ENCODE measurements around the gene BTRC. TPM values are rescaled to one million over a fixed set of nuclear protein-coding genes. Genes with fewer than 3 reads are reported as not detected.
A peak's percentile ranks its signal among the peaks of the same experiment; 100 is the strongest.

BTRC gene
- total RNA-seq, 2 experiments from 2014 or later = 14.4 to 15.5 TPM

DNA sequence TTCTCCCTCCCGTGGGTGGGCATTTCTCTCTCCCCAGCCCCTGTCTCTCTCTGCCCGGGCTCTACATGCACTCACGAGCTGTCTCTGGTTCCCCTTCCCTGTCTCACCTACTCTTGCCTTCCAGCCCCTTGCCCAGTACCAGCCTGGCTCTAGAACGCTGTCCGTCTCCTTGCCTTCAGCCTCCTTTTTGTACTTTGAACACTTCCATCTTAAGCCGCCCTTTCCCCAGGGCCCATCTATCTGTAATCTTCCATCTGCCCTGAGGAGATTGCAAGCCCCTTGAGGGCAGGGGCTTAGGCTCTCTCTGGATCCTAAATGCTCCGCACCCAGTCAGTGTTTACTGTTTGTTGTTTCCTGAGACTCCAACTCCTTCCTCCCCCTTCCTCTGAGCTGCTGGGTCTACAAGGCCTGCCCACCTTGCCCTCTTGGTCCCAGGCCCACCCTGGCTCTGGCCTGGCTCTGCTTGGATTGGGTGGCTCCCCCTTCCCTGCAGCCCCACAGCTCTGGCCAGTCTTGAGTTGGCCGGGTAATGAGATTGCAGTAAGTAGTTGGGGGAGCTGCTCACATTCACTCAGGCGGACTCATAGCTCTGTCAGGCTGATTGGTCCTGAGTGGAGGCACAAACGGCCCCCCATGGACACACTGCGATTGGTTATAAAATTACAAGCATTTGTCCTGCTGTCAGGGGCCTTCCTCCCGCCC, 205.8 kb downstream of the BTRC start:
- Mint-ChIP-seq H3K36me3 (ENCODE audit: low read depth) (no peaks in the 10 kb centered on the region), H3K4me3 (no peak overlapping the region), H3K4me1 (peaks cover 30% of the 10 kb centered on the region), H3K27ac (peak overlapping the region; percentile 12), H3K27me3 (peaks cover 4% of the 10 kb centered on the region), H3K9me3 (no peaks in the 10 kb centered on the region)
- DNase-seq = peak; percentile 6
- ChIA-PET CTCF (interaction anchor here (0.8 to 1.3 kb wide), 2 partner anchors 10 to 11 kb away, joined by 3 to 4 read pairs; no protein-coding TSS in a partner anchor), POLR2A (no interaction called here)

DNA sequence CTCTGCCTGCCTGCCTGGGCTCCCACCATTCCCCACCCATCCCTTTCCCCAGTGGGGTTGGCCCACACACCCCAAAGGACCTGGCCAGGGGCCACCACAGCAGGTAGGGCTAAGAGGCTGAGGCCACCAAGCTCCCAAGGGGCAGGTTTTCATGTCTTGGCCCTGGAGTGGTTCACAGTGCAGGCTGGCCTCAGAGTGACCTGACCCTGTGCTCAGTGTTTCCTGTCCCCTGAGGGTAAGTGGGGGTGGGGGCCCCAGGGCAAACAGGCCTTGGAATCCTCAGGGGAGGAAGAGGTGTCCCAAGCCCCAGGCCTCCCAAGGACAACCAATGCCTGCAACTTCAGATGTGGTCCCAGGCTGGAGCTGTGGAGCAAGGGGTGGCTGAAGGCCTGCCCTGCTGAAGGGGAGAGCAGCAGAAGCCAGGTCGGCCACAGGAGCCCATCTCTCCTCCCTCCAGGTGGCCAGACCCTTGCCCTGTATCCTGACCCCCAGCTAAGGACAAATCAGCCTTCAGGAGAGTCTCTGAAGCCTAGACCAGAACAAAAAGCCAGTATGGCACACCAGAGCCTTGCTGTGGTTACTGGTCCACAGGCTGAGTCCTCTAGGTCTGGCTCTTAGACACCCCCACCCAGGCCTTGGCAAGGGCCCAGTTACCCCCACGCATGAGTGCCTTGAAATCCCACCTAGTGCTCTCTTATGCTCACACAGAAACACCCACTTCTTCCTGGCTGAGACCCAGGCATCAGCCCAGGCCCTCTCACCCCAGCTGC, 206.5 kb downstream of the BTRC start:
- CTCF ChIA-PET = interaction anchor here (0.8 to 1.4 kb wide), 3 partner anchors 9 to 11 kb away, joined by 3 to 4 read pairs (median 4); no protein-coding TSS in a partner anchor

DNA sequence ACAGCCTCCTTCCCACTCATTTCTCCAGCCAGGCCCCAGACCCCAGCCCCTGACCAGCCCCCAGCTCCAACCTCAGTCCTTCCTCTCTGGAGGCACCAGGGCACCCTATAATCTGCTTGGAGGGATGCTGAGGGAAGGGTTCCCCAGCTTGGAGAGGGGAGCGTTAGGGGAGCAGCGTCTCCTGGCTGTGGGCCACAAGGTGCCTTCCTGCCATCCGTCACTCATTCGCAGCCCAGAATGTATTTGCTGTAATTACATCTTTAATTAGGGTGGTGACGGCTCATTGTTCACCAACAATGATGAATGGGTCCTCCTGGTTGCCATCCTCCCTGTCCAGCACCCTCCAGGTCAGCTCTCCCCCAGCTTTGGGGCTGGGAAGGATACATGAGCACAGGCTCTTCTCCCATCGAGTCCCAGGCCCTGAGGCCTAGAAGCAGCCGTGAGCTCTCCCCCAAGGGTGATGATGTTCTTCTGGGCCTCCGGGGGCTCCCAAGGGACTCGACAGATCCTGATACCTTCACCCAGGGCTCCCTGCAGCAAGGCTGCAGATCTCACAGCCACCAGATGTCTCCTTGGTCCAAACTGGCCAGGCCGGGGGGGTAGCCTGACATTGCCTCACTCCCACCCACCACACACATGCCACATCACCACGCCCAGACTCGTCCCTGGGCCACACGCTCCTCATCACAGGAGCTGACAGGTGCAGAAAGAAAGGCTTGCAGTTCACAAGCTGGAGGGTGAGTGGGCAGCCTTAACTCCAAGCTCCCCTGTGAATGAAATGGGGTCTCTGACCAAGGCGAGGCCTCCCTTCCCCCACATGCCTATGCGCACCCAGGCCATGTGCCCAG, 207.3 kb downstream of the BTRC start:
- CTCF ChIA-PET = interaction anchor here (1.3 to 1.4 kb wide), 2 partner anchors 8 to 10 kb away, joined by 3 to 4 read pairs; no protein-coding TSS in a partner anchor
- H3K4me3 Mint-ChIP-seq = no peak overlapping the region

More for the DNA sequence above, 206.5 kb downstream of the BTRC start:
- Mint-ChIP-seq H3K9me3 (no peaks in the 10 kb centered on the region), H3K27ac (no peak overlapping the region), H3K4me1 (peaks cover 30% of the 10 kb centered on the region), H3K27me3 (peaks cover 11% of the 10 kb centered on the region), H3K4me3 (no peak overlapping the region), H3K36me3 (ENCODE audit: low read depth) (no peaks in the 10 kb centered on the region)
- POLR2A ChIA-PET = interaction anchor here (1.1 kb wide), 1 partner anchor 27 kb away, joined by 3 read pairs; the partner anchor contains the start of genes DPCD and POLL
- peak; percentile 14 for DNase-seq

DNA sequence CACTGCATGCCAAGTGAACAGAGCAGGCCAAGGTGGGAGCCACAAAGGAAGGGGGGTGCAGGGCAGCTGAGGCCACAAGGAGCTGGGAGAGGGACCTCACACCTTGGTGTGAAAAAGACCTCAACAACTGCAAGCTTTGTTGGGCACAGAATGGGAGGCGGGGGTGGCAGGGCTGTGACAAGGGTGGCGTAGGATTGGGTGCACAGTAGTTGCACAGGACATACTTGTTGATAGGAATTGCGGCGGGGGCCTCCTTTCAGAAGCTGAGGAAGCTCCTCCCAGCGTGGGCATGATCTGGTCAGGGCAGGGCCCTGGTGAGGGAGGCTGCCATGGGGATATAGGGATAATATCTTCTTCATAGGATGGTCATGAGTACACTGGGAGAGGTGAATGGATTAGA, 208.3 kb downstream of the BTRC start:
- Mint-ChIP-seq H3K4me1 (peaks cover 29% of the 10 kb centered on the region), H3K36me3 (ENCODE audit: low read depth) (no peaks in the 10 kb centered on the region), H3K27ac (no peak overlapping the region), H3K9me3 (no peaks in the 10 kb centered on the region), H3K27me3 (peaks cover 22% of the 10 kb centered on the region), H3K4me3 (no peak overlapping the region)
- POLR2A ChIA-PET = no interaction called here
- CTCF ChIA-PET = interaction anchor here (1.3 kb wide), 1 partner anchor 9 kb away, joined by 3 read pairs; no protein-coding TSS in a partner anchor
- DNase-seq = peak; percentile 15

More for the DNA sequence above, 207.3 kb downstream of the BTRC start:
- POLR2A ChIA-PET = interaction anchor here (1.1 kb wide), 1 partner anchor 26 kb away, joined by 3 read pairs; the partner anchor contains the start of genes DPCD and POLL
- Mint-ChIP-seq H3K9me3 (no peaks in the 10 kb centered on the region), H3K4me1 (peaks cover 29% of the 10 kb centered on the region), H3K36me3 (ENCODE audit: low read depth) (no peaks in the 10 kb centered on the region), H3K27ac (no peak overlapping the region), H3K27me3 (peaks cover 16% of the 10 kb centered on the region)
- peak; percentile 12 for DNase-seq

DNA sequence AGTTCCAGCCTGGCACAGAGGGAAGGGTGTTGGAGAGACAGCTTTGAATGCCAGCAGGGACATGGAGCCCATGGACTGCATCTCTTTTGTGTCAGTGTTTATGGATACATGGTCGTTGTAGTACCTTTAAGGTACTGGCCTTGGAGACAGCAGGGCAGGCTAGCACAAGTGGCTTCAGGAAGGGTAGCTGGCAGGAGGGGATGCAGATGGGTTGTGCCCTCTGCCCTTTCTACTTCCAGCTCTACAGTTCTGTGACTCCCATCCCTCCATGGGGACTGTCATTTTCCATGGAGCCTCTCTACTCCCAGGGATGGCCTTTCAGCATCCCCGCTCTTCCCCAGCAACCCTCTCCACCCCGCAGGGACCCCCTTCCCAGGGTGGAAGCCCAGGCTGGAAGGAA, 209.0 kb downstream of the BTRC start:
- H3K9me3 Mint-ChIP-seq = no peaks in the 10 kb centered on the region
- CTCF ChIA-PET = interaction anchor here (0.6 kb wide), 1 partner anchor 218 kb away, joined by 3 read pairs; no protein-coding TSS in a partner anchor
- DNase-seq = no peak
- peaks cover 29% of the 10 kb centered on the region for H3K27me3 Mint-ChIP-seq
- peaks cover 22% of the 10 kb centered on the region for H3K4me1 Mint-ChIP-seq
- POLR2A ChIA-PET = no interaction called here
- H3K27ac Mint-ChIP-seq = no peak overlapping the region
- no peaks in the 10 kb centered on the region for H3K36me3 Mint-ChIP-seq (ENCODE audit: low read depth)
- no peak overlapping the region for H3K4me3 Mint-ChIP-seq

DNA sequence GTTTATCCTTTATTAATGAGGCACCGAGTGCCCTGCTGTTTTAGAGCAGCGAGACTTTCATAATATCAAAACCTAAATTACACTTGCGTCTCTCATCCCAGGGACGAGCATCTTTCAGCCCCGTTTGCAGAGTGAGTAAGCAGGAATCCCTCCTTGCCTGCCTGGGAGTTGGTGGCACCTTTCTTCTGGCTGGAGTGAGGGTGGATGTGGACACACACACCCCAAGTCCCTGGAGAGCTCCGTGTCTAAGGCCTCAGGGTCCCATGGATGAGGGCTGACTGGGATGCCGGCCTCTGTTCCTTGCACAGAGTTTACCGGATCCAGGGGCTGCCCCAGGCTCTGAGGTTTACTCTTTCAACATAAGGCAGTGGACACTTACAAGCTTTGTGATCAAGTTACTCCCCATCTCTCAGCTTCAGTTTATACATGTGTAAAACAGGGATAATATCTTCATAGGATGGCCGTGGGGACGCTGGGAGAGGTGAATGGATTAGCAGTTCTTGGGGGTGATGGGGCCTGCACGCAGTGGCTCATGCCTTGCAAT, 209.6 kb downstream of the BTRC start:
- ChIA-PET POLR2A (no interaction called here), CTCF (interaction anchor here (0.6 kb wide), 1 partner anchor 218 kb away, joined by 3 read pairs; no protein-coding TSS in a partner anchor)

DNA sequence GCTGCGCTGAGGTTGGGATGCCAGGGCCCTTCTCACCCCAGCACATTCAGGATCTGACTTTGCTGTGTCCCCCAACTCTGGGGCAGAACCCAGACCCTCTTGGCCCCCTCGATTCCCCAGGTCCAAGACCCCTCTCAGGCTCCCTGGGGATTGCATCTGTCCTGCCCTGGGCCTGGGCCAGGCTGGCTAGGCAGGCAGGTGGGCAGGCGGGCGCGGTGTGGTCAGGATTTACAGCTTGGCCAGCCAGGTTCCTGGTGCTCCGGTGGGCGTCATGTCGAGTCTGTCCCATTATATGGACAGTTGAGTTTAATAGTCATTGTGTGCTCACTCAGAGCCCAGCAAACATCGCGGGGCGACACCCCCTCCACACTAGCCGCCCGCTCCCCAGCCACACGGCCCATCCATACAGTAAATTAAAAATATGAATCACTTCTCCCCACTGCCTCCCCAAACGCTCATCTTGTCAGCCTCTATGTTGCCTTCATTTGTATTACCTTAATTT, 210.6 kb downstream of the BTRC start:
- peaks cover 42% of the 10 kb centered on the region for H3K27me3 Mint-ChIP-seq

More for the DNA sequence above, 209.6 kb downstream of the BTRC start:
- Mint-ChIP-seq H3K27ac (no peak overlapping the region), H3K27me3 (peaks cover 35% of the 10 kb centered on the region), H3K4me1 (peaks cover 16% of the 10 kb centered on the region), H3K36me3 (ENCODE audit: low read depth) (no peaks in the 10 kb centered on the region), H3K9me3 (no peaks in the 10 kb centered on the region), H3K4me3 (no peak overlapping the region)
- DNase-seq = no peak

DNA sequence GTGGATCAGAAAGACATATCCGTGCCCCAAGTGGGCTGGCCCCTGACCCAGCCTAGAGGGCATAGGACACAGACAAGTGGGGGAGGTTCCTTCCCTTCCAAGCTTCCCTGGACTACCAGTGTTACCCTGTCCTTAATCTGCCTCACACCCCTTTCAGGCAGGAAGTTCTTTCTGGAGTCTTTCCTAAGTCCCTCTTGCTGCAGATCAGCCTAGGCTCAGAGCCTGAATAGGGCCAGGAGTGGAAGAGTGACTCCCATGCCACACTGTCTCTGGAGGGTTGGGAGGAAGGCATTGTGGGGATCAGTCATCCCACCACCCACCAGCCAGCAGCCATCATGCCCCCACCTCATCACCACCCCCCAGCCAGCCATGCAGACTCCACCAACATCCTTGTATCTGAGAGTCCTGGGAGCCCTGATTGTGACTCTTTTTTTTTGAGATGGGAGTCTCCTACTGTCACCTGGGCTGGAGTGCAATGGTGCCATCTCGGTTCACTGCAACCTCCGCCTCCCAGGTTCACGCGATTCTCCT, 211.5 kb downstream of the BTRC start:
- no peak overlapping the region for H3K4me3 Mint-ChIP-seq
- H3K27me3 Mint-ChIP-seq = peaks cover 46% of the 10 kb centered on the region
- H3K9me3 Mint-ChIP-seq = no peaks in the 10 kb centered on the region
- no peaks in the 10 kb centered on the region for H3K36me3 Mint-ChIP-seq (ENCODE audit: low read depth)
- H3K27ac Mint-ChIP-seq = no peak overlapping the region
- no peak for DNase-seq
- peaks cover 12% of the 10 kb centered on the region for H3K4me1 Mint-ChIP-seq
- CTCF ChIA-PET = no interaction called here
- POLR2A ChIA-PET = no interaction called here

More for the DNA sequence above, 210.6 kb downstream of the BTRC start:
- Mint-ChIP-seq H3K27ac (no peak overlapping the region), H3K4me1 (peaks cover 10% of the 10 kb centered on the region), H3K4me3 (no peak overlapping the region), H3K36me3 (ENCODE audit: low read depth) (no peaks in the 10 kb centered on the region), H3K9me3 (no peaks in the 10 kb centered on the region)
- ChIA-PET POLR2A (no interaction called here), CTCF (no interaction called here)
- DNase-seq = no peak

DNA sequence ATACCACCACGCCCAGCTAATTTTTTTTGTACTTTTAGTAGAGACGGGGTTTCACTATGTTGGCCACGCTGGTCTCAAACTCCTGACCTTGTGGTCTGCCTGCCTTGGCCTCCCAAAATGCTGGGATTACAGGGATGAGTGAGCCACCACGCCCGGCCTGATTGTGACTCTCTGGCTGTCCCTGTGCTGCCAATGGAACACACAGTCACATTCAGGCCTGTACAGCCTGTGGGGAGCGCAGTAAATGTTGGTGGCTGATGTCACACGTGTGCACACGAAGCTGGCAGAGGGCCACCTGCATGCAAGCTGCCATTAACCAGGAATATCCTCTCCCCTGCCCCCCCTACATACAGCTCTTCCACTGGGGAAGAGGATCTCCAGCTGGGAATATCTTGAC, 212.0 kb downstream of the BTRC start:
- ChIA-PET CTCF (no interaction called here), POLR2A (no interaction called here)
- Mint-ChIP-seq H3K27me3 (peaks cover 46% of the 10 kb centered on the region), H3K36me3 (ENCODE audit: low read depth) (no peaks in the 10 kb centered on the region), H3K4me3 (no peak overlapping the region), H3K4me1 (peaks cover 16% of the 10 kb centered on the region), H3K27ac (no peak overlapping the region), H3K9me3 (no peaks in the 10 kb centered on the region)
- DNase-seq = no peak

DNA sequence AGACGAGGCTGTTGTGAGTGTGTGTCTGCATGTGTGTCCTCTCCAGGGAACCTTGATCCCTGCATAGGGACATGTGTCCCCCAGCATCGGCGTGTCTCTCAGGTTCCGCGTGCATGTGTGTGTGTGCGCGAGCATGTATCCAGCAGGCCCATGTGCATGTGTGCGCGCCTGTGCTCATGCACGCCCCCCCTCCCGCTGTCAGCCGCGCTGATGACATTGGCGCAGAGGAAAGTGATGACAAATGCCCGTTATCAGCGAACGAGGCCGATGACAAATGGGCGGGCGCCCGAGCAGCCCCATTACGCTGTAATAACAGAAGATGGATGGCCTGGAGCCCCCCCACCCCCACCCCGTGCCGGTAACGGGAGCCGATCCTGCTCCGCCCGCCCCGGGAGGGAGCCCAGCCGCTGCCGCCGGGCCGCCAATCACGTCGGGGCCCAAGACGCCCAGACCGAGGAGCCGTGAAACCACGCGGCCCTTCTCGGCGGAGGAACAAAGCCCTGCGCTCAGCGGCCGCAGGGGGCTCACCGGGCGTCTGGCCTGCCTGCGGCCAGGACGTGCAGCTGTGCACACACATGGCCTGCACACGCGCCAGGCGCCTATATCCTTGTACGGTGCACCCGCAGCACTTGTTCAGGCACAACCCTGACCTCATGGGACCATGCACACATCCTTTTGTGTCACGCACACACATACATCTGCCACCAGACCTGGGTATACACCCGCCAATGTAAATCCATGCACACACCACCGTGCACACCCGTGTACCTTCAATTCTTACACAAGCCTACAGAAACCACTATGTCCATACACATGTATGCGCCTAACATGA, 212.6 kb downstream of the BTRC start:
- no peak overlapping the region for H3K4me3 Mint-ChIP-seq
- DNase-seq = no peak
- H3K9me3 Mint-ChIP-seq = no peaks in the 10 kb centered on the region
- peaks cover 18% of the 10 kb centered on the region for H3K4me1 Mint-ChIP-seq
- ChIA-PET POLR2A (no interaction called here), CTCF (no interaction called here)
- peaks cover 46% of the 10 kb centered on the region for H3K27me3 Mint-ChIP-seq
- H3K27ac Mint-ChIP-seq = no peak overlapping the region
- no peaks in the 10 kb centered on the region for H3K36me3 Mint-ChIP-seq (ENCODE audit: low read depth)

DNA sequence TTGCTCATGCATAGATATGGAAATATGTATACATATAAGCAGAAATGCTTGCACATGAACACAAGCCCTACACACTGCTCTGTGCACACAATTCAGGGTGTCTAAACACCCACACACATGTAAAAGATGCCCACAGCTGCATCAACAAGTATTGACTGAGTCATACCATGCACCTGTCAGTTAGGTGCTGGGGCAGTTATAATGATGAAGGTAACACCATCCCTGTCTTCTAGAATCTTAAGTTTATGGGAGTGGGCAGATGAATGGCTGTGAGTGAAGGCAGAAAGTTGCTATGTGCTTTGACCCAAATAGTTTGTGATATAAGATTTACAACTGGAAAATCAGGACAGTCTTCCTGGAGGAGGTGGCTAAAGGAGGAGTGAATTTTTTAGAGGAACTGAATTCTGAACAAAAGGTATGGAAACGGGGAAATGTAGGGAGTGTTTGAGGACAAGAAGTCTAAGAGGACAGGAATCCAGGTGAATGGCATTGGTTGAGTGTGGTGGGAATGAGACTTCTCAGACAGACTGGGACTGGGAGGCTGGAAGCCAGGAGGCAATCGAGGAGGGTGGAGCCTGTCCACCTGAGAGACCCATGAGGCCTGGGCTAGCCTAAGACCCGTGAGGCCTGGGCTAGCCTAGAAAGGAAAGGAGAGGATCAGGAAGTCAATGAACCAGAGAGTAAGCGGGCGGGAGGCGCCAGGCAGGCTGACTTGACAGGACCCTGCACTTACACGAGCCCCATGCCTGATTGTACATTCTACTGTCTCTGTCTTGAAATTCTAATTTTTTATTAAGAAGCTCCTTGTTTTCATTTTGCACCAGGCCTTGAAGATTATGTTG, 213.4 kb downstream of the BTRC start:
- peaks cover 46% of the 10 kb centered on the region for H3K27me3 Mint-ChIP-seq
- ChIA-PET CTCF (interaction anchor here (1.1 kb wide), 2 partner anchors 11 to 276 kb away, joined by 3 read pairs; no protein-coding TSS in a partner anchor), POLR2A (no interaction called here)
- no peaks in the 10 kb centered on the region for H3K36me3 Mint-ChIP-seq (ENCODE audit: low read depth)
- no peak overlapping the region for H3K27ac Mint-ChIP-seq
- H3K4me3 Mint-ChIP-seq = no peak overlapping the region
- peaks cover 18% of the 10 kb centered on the region for H3K4me1 Mint-ChIP-seq
- no peak for DNase-seq
- no peaks in the 10 kb centered on the region for H3K9me3 Mint-ChIP-seq

Measured in activated CD4-positive, alpha-beta memory T cell treated with anti-CD3 and anti-CD28 coated beads, Interleukin-2, amount 10 ng/mL, durations not matched to agents 7 days and 5 days (primary cell).